Adrenal gland (tissue), 12 donors: Measurements from ENCODE around the gene RNF123. TPM values are rescaled to one million over a fixed set of nuclear protein-coding genes. Genes with fewer than 3 reads are reported as not detected.

Experiments
- DNase-seq, 7 donors: peaks; one replicate each; pipeline ENCODE4 v3.0.0-alpha.2; 2019 to 2020
- H3K27ac ChIP-seq, 5 donors: fragments of 200-600 bp; sonication (generic) in 4 of 5; 1 replicate in 3 of 5; 2 replicates in 2 of 5; pipeline versions ENCODE4 v1.5.1 to v1.8.0; 2016 to 2020; ENCODE audit warnings: mild to moderate bottlenecking in 1 of 5
- H3K27me3 ChIP-seq: fragments of 200-600 bp; 2 replicates; pipeline ENCODE4 v1.8.0; 2021
- H3K36me3 ChIP-seq, 2 donors: fragments of 200-600 bp; replicated peaks in 1 of 2; 1 replicate in 1 of 2; 2 replicates in 1 of 2; pipeline versions ENCODE4 v1.5.1 to v1.8.0; 2018 to 2022
- H3K4me1 ChIP-seq, 2 donors: fragments of 200-600 bp; replicated peaks in 1 of 2; 1 replicate in 1 of 2; 2 replicates in 1 of 2; pipeline versions ENCODE4 v1.5.1 to v1.8.0; 2018 to 2021
- H3K4me3 ChIP-seq, 4 donors: fragments of 200-600 bp; sonication (generic) in 3 of 4; one replicate each; pipeline ENCODE4 v1.5.1; 2016 to 2018
- H3K9me3 ChIP-seq, 3 donors: fragments of 200-600 bp; sonication (generic) in 1 of 3; replicated peaks in 1 of 3; 1 replicate in 2 of 3; 2 replicates in 1 of 3; pipeline versions ENCODE4 v1.5.1 to v1.8.0; 2016 to 2021
- POLR2A ChIP-seq, 2 donors: fragments of 450-650 bp; IDR thresholded peaks; one replicate each; pipeline ENCODE4 v1.6.1; 2017; ENCODE audit warnings: antibody characterized with exemption in 2 of 2, mild to moderate bottlenecking in 2 of 2, moderate library complexity in 1 of 2
- WGBS, 4 donors: extraction: QIAGEN DNeasy Blood & Tissue Kit in 2 of 4; methylation state at CpG; one replicate each; pipeline versions ENCODE4 v1.1.5 to v1.1.7; 2013 to 2017; 5-methylcytosine and 5-hydroxymethylcytosine counted together
- intact Hi-C, 2 donors: fragments of 100-400 bp; cut with DNase I; formaldehyde crosslinking; loops; one replicate each; pipeline versions ENCODE4 v1.14.1 to v1.15.0; 2022 to 2023
- polyA plus RNA-seq, 3 donors: library from polyadenylated mRNA; stranded (reverse); fragments of 200-250 nt in 2 of 3; fragments of 350-450 nt in 1 of 3; fragmentation: Illumina TruSeq in 1 of 3; extraction: RNeasy Lipid Tissue Mini Kit (QIAGEN cat#74804) in 1 of 3; gene quantifications; one replicate each; pipeline ENCODE4 v1.2.3, GENCODE V29; 2013 to 2014
- total RNA-seq, 9 donors: library from RNA; depleted of rRNA in 4 of 9; stranded (reverse); fragments of >200 nt in 4 of 9; fragments of 120-200 nt in 1 of 9; fragmentation: NEBNext Ultra II Directional in 1 of 9; extraction: Animal tissue kit (Norgen Biotek cat#: 25700) in 1 of 9; gene quantifications; one replicate each; pipeline versions ENCODE4 v1.1.0 to v1.2.4, GENCODE V29; 2013 to 2023
- TF ChIP-seq, protein P1 (sequence below), 6 experiments: fragments of 450-650 bp in 4 of 6; fragments of 200-600 bp in 2 of 6; sonication (generic) in 1 of 6; IDR thresholded peaks; 1 replicate in 5 of 6; 2 replicates in 1 of 6; pipeline versions ENCODE4 v1.5.1 to v1.8.0; 2016 to 2021; ENCODE audit warnings: antibody characterized with exemption in 6 of 6, mild to moderate bottlenecking in 2 of 6, moderate library complexity in 1 of 6
- donor health status: healthy with polysubstance abuse.
- donor health status: Bipolar disorder and iron deficiency.
- donor health status: DM: yes; HTN: yes; CAD: no.
- donor health status: DM: no; HTN: no; CAD: no.
- donor health status: DM: no; HTN: no; CAD: no.
- donor health status: DM: yes; HTN: yes; CAD: no.

Gene RNF123
- total and polyA plus RNA-seq, 12 donors, result 19.5 to 62.3 (median 38.3) TPM

DNA sequence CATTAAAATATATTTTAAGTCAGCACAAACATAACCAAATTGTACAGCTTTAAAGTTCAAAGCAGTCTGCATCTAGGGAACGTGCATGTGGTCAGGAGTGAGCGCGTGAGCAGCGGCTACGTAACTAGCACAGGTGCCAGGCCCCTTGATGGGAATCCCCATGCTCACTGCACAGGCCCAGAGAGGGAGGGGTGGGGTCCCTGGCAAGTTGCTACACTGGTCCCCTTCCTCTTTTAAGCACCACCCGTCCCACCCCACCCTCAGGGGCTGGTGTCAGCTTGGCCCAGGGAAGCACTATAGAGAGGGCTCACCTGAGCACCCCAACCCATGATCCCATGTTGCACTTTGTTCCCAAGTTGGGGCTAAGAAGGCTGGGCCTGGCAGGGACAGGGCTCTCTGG lies 35.2 kb downstream of the RNF123 start:
- Histone ChIP-seq H3K4me3 (peak overlapping the region in 1 of 4 donors; percentile 95), H3K27me3 (no peaks in the 10 kb centered on the region), H3K27ac (peak overlapping the region; percentile 83 to 99 (median 95)), H3K36me3 (peaks cover 0 to 58% of the 10 kb centered on the region in 2 donors), H3K4me1 (peaks cover 14 to 23% of the 10 kb centered on the region in 2 donors), H3K9me3 (no peaks in the 10 kb centered on the region)
- intact Hi-C loops, result no loop called here
- no peak for TF ChIP-seq POLR2A (IDR thresholded peaks at IDR 0.05)
- TF ChIP-seq, protein P1, sequence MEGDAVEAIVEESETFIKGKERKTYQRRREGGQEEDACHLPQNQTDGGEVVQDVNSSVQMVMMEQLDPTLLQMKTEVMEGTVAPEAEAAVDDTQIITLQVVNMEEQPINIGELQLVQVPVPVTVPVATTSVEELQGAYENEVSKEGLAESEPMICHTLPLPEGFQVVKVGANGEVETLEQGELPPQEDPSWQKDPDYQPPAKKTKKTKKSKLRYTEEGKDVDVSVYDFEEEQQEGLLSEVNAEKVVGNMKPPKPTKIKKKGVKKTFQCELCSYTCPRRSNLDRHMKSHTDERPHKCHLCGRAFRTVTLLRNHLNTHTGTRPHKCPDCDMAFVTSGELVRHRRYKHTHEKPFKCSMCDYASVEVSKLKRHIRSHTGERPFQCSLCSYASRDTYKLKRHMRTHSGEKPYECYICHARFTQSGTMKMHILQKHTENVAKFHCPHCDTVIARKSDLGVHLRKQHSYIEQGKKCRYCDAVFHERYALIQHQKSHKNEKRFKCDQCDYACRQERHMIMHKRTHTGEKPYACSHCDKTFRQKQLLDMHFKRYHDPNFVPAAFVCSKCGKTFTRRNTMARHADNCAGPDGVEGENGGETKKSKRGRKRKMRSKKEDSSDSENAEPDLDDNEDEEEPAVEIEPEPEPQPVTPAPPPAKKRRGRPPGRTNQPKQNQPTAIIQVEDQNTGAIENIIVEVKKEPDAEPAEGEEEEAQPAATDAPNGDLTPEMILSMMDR (IDR thresholded peaks at IDR 0.05), result no peak
- WGBS, 4 donors, result 0 to 28% (median 17%) methylated on average over 1 to 6 of the region's 6 CpGs
- peak in 6 of 7 donors; percentile 46 to 70 (median 62) for DNase-seq

DNA sequence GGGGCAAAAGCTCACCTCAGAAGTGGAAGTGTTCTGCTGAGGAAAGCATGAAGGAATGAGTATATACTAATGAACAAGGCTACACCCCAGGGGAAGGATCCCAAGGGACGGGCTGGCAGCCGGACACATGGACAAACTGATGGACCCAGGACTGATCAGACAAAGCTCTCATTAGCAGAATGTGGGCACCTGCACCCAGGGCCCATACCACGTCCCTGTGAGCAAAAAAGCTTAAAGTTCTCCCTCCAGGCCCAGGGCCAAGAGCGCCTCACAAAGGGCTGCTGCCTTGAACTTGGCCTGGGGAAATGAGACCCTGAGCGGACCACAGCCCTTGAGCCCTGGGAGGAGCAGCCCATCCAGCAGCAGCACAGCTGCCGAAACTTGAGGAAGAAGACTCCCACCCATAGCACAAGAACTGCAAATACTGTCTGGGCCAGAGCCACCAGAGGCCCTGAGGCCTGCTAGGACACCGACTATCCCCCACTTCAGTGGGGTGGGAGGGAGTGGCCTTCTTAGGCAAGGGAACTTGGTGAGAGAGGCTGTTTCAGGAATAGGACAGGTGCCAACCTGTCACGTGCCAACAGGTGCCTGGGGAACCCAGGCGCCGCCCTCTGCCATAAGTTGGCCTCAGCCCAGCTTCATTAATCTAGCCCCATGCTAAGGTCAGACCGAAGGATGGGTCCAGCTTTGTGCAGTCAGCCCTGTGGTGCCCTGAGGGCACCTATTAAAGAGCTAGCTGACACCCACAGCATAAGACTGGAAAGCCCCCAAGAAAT lies 36.7 kb downstream of the RNF123 start:
- Histone ChIP-seq H3K27ac (peak overlapping the region in 2 of 5 donors; percentile 97 to 99), H3K9me3 (no peaks in the 10 kb centered on the region), H3K4me3 (no peak overlapping the region), H3K27me3 (no peaks in the 10 kb centered on the region), H3K4me1 (peaks cover 14 to 17% of the 10 kb centered on the region in 2 donors), H3K36me3 (peaks cover 0 to 69% of the 10 kb centered on the region in 2 donors)
- WGBS, 4 donors, result 84 to 90% (median 89%) methylated on average over 7 to 11 of the region's 11 CpGs
- TF ChIP-seq, protein P1 (IDR thresholded peaks at IDR 0.05), result no peak
- peak in 2 of 7 donors; percentile 27 to 48 for DNase-seq
- intact Hi-C loops, result no loop called here

- peaks cover 14 to 17% of the 10 kb centered on the region in 2 donors for H3K4me1 ChIP-seq
- intact Hi-C loops, result no loop called here
- no peaks in the 10 kb centered on the region for H3K9me3 ChIP-seq
- H3K4me3 ChIP-seq, result no peak overlapping the region
- H3K36me3 ChIP-seq, result peaks cover 0 to 69% of the 10 kb centered on the region in 2 donors
- TF ChIP-seq, protein P1 (IDR thresholded peaks at IDR 0.05), result no peak
- no peak for TF ChIP-seq POLR2A (IDR thresholded peaks at IDR 0.05)
- no peaks in the 10 kb centered on the region for H3K27me3 ChIP-seq
- DNase-seq, result peak in 2 of 7 donors; percentile 27 to 54
- H3K27ac ChIP-seq, result no peak overlapping the region
- WGBS, 4 donors, result 89 to 93% (median 91%) methylated on average over 12 to 19 of the region's 19 CpGs
These were observed 38.0 kb downstream of the RNF123 start for GRCh38 chr3:49727154-49727923.

- no peak overlapping the region for H3K4me3 ChIP-seq
- peak in 2 of 7 donors; percentile 22 to 51 for DNase-seq
- WGBS, 4 donors, result 94 to 100% (median 96%) methylated on average over 4 to 15 of the region's 15 CpGs
- TF ChIP-seq POLR2A (IDR thresholded peaks at IDR 0.05), result no peak
- TF ChIP-seq, protein P1 (IDR thresholded peaks at IDR 0.05), result no peak
- H3K27me3 ChIP-seq, result no peaks in the 10 kb centered on the region
- no peaks in the 10 kb centered on the region for H3K9me3 ChIP-seq
- H3K4me1 ChIP-seq, result peaks cover 9 to 11% of the 10 kb centered on the region in 2 donors
- H3K36me3 ChIP-seq, result peaks cover 0 to 72% of the 10 kb centered on the region in 2 donors
- intact Hi-C loops, result no loop called here
- H3K27ac ChIP-seq, result no peak overlapping the region
These were observed 38.6 kb downstream of the RNF123 start for GRCh38 chr3:49727924-49728361.
